ENCODE data around the gene GUCA2A.

The GUCA2A gene

DNA sequence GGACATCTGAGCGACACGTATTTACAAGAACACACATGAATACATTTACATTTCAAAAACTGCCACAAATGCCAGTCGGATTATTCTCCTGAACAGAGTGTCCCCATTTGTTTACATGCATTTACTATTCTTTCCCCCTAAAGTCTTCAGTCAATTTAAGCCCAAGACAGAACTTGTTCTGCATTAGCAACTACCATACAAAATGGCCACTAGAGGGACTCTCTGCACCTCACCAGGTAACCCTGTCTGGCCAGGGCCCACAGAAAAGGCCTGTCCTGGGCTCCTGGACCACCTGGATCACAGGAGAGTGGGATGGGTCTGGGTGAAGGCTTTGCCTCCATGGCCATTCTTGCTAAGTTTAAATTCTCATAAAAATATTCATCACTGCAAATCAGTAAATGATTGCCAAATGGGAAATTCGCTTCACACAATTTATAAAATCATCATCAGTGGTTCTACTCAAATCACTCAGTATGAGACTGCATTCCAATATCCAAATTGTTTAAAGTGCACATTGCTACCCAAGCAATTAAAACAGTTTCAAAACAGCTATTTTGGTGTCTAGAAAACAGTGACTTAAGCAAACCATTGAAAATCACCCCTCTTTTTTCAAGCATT, 12.5 kb upstream of the GUCA2A start:
- DNase-seq (ENCODE audit: low read depth), result peak; percentile 62

DNA sequence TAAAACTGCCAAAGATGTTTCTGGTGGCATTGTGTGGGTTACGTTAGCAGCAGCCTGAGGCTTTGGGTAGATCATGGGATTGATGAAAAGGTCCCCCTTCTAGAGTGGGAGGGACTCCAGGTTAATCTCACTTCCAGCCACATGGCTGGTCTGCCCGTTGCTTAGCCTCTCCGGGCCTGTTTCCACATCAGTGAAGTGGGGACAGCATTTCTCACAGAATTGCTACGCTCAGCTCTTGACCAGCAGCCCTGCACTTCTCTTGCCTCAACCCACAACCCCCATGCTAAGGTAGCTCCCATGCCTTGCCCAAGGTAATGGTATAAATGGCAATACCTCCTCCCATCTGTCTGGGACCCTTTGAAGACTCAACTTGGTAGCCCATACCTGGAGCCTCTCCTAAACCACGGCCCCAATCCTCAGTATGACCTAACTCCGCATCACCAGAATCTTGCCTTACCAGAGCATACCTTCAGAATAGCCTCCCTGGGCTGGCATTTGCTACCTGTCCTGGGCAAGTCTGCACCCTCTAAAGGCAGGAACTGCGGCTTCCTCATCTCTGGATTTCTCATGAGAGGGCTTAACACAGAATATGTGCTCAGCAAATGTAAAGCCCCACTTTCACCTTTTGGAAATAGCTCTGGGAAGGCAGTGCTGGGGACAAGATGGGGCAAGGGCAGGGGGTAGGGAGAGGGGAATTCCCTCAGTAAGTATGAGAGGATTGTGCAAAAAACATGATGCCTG, 10.9 kb upstream of the GUCA2A start:
- no peak for DNase-seq (ENCODE audit: low read depth)

DNA sequence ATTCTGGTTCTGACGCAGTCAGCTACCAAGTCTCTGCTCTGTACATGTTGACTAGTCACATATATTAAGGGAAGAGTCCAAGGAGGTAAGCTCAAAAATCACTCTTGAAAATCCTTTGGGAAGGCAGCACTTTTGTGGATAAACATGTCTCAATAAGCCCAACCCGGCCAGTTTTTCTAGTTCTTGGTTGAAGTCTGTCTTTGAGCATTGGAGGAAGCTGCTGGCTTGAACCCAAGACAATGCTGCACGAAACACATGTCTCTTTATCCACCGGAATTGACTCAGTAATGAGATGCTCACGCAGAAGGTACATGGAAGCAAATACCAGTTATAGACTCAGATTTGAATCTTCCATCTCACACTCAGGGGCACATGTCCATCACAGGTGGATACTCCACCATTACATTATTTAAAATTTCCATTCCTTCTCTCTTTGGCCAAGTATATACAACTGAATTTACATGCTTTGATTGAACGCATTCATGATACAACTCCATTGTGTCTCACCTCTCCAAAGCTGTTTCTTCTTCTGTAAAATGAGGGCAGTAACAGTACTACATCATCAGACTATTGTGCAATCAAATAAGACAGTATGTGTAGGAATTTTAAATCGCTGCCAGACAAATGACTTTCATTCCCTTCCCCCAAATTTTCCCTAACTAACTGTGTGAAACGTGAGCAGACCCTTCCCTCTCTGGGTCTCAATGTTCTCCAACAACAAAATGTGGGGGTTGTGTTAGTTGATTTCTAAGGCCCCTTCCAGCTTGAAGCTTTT, 9.6 kb upstream of the GUCA2A start:
- peak; percentile 68 for DNase-seq (ENCODE audit: low read depth)

DNA sequence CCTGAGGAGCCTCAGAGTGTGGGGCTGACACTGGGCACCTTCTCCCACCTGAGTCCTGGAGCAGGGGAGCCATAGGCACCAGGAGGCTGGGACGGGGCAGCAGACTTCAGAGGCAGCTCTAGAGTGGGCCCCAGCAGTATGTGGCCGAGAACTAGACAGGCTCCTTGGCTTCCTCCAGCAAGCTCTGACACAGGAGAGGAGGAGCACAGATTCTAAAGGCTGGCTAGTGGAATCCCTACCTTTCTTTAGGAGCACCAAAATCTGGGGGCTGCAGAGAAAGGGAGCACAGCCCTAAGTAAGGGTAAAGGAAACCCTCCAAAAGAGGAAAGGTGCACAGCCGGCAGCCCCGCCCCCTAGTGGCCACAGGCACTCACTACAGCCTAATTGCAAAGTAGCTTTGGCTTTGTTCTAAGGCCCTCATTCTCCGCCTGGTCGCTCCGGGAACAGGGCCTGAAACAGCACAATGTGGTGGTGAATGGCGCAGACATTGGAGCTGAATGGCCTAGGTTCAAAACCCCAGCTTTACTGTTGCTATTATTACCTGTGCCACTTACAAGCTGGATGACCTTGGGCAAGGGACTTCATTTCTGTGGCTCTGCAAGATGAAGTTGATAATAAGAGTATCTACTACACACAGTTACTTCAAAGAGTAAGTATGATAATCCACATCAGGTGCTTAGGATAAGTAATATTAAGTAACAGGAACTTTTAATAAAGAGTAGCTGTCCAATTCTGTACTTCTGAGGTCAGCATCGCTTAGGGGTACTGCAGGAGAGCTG, 8.8 kb upstream of the GUCA2A start:
- peak; percentile 32 for DNase-seq (ENCODE audit: low read depth)

DNA sequence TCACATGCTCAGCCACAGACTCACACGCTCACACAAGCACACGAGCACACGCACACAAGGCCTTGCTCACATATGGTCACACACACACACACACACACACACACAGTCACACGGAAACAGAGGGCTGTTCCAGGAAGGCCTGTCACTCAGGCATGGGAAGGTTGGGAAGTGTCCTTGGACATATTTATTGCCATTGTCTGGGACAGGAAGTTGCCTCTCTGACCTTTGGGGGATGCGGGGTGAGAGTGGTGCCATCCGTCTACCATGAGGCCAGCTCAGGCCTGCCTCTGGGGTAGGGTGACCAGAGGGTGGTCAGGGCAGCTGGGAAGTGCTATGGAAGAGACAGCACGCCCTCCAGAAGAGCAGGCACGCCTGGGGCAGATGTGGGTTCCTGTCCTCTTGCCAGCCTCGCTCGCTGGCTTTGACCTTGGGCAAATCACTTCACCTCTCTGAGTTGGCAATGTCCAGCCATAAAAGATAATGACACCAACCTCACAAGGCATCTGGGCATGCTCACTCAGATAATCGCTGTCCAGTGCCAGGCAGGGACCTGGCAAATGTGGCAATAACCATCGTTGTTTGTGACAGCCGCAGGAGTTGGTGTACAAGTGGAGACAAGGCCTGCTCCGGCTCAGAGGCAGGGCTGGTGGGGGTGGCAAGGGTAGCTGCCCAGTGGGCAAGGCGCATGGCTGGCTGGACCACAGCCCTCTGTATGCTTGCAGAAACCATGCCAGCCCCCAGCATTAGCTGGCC, 8.0 kb upstream of the GUCA2A start:
- DNase-seq (ENCODE audit: low read depth), result no peak

DNA sequence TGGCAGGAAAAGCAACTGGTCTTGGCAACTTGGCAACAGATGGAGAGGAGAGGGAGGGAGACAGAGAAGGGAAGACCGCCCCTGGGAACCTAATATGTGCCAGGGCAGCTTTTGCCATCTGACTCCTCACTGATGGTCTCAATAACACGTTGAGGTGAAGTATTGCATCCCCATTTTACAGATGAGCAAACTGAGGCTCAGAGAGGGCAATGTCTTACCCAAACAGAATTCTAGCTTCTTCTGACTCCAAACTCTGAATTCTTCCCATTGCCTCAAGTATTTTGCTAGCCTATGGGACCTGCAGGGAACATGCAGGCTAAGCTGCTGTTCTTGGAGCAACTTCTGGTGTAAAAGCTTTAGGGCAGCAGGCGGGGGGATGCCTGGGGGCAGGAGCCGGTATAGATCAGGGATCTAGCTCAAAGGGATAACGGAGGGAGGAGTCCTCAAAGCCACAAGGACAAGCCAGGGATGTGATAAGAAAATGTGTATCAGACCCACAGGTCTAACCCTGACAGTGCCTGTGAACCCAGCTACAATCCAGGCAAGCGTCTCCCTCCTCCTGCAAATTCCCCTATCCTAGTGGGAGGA, 7.2 kb upstream of the GUCA2A start:
- DNase-seq (ENCODE audit: low read depth), result no peak

DNA sequence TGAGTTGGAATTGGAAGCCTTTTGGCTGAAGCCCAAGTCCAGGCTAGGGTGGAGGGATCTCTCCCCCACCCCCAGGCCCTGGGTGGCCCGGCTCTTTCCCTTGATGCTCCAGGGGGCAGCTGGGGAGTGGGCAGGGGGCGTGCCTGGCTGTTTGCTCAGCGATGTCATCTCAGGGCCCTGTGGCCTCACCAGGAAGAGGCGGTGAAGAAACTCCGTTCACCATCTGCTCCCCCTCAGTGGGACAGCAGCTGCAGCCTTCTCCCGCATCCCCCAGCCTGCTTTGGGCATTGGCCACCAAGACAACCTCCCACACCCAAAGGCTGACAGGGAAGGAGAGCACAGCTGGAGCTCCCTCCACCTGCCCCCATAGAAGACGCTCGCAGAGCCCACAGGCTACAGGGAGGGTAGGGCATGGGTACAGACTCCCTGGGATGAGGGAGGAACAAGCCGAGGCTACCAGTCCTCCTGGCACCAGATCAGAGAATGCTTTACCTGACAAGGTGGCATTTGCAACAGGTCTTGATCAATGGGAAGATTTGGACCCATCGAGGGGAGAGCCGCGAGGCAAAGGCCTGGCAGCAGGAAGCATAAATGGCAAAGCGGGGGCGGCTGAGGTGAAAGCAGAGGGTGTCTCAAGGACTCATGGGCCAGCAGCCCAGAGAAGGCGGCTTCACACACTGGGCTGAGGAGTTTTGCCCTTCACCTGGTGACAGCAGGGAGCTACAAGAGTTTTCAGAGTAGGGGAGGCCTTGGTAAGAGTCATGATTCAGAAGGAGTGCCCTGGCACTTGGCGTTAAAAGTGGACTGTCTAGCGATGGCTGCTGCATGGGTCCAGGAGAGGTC, 6.5 kb upstream of the GUCA2A start:
- no peak for DNase-seq (ENCODE audit: low read depth)

DNA sequence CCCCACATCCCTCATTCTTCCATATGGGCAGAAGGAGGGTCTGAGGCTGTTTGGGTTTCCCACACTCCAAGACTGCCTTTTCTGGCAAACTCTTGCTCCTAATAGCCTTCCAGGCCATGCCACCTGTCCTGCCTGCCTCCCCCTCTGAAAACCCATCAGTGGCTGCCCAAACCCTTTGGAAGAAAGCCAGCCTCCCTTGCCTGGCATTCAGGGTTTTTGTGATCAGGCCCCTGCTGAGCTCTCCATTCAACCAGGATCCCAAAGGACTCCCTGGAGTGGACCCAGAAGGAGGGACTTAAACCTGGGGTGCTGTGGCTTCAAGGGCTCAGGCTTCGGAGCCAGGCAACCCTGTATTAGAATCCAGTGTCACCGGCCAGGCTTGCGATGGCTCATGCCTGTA, 4.2 kb upstream of the GUCA2A start:
- no peak for DNase-seq (ENCODE audit: low read depth)

DNA sequence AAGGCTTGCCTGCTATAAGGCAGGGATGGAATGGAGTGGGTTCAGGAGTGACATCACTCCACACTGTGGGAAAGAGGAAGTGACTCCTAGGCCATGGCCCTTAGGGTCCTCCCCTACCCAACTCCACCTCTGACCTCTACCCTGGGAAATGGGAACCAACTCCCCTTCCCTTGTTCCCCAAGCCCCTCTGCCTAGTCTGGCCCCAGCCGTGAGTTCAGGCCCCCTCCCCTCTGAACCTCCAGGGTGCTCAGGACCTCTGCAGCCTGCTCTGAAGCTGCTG, 3.8 kb upstream of the GUCA2A start:
- DNase-seq (ENCODE audit: low read depth), result no peak

DNA sequence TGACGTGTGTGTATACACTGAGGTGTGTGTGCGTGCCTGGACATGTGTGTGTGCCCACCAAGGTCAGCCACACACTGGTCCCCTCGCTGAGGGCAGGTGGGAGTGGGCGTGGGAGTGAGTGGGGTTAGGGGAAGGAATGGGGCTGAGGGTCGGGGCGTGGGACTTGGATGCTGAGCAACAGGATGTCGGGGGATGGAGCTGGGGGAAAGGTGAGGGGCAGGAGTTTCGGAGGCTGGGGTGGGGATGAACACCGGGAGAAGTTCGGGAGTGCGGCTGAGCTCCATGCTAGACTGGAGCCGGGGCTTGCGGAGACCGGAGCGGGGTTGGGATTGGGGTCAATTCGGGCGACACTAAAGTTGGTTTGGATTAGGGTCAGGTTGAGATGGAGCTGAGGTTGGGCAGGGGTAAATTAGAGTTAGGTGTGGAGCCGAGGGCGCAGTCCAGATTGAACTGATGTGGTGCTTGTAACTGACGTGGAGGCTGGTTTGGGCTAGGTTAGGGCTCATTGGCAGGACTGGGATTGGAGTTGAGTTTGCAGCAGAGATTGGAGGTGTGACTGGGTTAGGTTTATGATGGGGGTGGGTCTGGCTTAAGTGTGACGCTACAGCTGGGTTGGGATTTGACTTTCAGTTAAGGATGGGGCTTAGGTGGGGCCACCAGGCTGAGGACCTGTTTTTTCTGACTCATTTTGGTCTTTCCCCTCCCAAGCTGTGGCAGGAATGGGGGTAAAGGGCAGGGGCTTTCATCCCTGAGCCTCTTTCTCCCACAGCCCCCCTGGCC, 3.3 kb upstream of the GUCA2A start:
- DNase-seq (ENCODE audit: low read depth), result no peak

DNA sequence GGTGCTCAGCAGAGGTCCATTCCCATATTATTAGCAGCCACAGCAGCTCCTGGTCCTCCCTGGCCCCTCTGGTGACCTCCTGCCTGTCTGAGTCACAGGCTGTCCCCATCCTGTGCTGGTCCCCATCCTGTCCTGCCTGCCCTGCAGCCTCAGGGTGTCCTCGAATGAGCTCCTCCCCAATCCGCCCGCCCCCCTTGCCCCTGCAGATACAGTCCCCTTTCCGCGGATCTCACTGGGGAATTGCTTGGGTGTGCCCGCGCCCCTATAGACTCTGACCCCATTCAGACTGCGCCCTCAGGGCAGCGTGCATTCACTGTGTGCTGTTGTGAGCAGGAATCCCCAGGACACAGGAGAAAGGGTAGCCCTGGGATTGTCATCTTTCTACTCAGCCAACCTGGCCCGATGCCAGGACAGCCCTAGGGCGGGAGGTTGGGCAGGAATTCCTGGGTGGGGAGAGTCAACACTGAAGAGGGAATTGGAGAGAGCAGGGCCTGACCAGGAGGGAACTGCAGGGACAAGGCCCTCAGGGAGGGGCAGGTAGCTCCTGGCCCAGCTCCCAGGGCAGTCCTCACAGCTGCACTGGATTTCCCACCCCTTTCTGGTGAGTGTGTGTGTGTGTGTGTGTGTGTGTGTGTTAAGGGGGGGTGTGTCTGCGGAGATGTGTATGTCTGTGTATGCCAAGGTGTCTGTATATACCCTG, 1.1 kb upstream of the GUCA2A start:
- peak; percentile 29 for DNase-seq (ENCODE audit: low read depth)

DNA sequence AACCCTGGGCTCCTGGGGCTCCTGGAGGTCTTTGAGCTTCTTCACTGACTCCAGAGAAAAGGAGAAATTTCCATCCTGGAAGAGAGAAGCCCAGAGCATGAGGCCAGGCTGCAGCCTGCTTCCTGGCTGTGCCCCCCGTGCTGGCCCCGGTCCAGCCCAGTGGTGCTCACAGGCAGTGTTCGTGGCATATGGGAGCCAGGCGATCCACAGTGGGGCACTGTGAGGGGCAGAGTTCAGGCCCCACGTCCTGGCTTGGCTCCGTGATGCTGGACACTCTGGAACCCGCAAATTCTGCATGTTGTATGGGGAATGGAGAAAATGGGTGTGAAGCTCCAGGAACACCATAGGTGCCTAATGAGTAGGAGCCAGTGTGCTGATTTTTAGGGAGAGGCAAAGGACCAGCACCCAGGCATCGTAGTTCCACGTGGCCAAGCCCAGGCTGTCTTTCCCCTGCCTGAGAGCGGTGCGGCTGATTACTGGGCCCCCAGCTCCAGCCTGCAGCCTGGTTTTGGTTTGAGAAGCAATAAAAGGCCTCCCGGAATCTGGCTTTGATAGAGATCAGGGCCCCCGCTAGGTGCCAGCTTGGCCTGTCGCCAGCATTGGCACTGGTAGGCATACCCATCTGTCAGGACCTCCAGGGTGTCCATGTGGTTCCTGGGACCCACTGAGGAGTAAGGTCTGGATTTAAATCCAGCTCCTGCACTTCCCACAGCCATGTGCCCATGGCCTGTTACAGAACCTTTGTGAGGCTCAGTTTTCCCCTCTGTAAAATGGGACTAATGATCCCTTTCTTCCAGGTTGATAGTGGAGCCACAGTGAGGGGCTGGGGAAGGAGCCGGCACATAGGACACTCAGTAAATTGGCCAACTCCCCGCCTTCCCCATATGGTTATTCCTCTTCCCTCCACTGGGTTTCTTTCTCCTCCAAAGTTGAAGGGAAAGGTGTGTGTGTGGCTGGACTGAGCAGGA, 725 bp downstream of the GUCA2A start:
- no peak for DNase-seq (ENCODE audit: low read depth)

DNA sequence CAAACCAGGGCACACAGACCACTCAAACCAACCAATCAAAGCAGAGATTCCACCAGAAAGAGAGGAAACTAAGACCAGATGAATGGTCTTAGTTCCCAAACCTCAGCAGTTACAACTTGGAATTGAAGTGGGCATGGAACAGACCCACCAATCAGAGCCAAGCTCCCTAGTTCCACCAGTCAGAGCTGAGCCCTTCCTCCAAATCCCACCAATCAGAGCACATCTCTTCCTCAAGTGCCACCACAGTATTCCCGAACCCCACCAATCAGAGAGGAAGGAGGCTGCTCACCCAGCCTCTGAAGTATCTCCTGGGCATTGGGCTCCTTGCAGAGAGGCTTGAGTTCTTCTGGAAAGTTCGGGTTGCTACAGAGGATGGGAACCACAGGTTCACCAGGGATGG, 1.4 kb downstream of the GUCA2A start:
- DNase-seq (ENCODE audit: low read depth), result no peak

DNA sequence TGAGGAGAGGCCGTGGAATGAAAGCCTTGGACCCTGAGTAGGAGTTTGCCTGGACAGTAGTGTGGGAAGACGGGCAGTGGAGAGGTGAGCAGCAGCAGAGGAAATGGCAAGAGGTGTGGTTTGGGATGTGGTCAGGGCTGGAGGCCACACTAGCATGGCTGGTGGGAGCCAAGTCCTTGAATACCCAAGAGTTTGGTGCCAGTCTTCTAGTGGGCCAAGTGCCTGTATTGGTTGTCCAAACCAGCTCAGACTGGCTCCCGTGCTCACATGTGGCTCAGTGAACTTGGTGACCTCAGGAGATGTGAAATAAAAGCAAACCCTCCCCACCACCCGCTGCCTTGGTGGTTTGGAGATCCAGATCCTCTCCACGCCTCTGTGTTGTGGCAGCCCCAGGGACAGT, 2.4 kb downstream of the GUCA2A start:
- DNase-seq (ENCODE audit: low read depth), result no peak

DNA sequence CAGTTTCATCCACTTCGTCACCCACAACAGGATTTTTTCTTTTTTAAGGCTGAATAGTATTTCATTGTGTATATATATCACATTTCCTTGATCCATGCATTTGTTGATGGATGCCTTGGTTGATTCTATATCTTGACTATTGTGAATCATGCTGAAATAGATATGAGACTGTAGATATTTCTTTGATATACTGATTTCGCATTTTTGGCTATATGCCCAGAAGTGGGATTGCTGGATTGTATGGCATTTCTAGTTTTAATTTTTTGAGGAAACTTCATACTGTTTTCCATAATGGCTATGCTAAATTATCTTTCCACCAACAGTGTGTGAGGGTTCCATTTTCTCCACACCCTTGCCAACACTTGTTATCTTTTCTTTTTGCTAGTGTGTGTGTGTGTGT, 6.4 kb downstream of the GUCA2A start:
- DNase-seq (ENCODE audit: low read depth), result peak; percentile 28

DNA sequence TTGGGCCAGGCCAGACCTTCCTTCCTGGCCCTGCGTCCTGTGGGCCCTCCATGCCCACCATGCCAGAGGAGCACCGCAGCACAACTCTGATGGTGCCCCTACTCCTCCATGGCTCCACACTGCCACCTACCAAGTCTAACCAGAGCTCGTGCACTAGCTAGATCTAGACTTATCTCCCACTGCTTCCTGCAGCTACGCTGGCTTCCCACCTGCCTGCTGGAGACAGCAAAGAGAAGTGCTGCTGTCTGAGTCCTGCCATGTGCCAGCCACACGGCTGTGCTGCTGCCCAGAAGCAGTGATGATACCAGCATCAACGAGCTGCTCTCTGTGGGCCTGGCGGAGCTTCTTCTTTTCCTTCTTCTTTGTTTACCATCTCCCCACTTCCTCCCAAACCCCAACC, 6.9 kb downstream of the GUCA2A start:
- DNase-seq (ENCODE audit: low read depth), result no peak

DNA sequence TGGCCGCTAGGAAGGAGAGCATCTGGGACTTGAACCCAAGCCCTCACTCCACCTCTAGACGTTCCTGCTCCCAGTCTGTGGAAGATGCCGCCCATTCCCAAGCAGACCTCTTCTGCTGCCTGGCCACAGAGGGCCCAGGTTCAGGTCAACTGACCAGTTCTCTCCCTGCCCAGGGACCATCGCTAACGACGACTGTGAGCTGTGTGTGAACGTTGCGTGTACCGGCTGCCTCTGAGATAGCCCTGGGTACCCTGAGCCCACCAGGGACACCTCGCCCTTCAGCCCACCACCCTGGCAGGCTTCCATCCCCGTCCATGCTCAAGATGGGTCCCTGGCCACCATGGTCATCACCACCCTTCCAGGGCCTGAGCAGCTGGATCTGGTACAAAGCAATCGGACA, 9.2 kb downstream of the GUCA2A start:
- no peak for DNase-seq (ENCODE audit: low read depth)

DNA sequence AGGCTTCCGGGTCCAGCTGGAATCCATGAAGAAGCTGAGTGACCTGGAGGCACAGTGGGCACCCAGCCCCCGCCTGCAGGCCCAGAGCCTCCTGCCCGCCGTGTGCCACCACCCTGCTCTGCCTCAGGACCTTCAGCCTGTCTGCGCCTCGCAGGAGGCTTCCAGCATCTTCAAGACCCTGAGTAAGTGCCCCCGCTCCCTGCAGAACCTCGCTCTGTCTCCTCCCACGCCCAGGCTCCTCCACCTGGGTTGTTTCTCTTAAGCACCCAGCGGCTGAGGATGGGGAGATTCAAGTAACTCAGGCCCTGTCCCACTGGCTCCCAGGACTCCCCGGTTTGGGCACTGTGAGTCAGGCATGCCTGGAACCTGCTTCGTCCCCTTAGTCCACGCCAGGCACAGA, 9.9 kb downstream of the GUCA2A start:
- no peak for DNase-seq (ENCODE audit: low read depth)

All from iris pigment epithelial cell (primary cell).